ENCODE measurements around the gene SCT. TPM values are rescaled to one million over a fixed set of nuclear protein-coding genes. Genes with fewer than 3 reads are reported as not detected.

Gene SCT
- total RNA-seq, 1 donor from 2014 or later: not detected

DNA sequence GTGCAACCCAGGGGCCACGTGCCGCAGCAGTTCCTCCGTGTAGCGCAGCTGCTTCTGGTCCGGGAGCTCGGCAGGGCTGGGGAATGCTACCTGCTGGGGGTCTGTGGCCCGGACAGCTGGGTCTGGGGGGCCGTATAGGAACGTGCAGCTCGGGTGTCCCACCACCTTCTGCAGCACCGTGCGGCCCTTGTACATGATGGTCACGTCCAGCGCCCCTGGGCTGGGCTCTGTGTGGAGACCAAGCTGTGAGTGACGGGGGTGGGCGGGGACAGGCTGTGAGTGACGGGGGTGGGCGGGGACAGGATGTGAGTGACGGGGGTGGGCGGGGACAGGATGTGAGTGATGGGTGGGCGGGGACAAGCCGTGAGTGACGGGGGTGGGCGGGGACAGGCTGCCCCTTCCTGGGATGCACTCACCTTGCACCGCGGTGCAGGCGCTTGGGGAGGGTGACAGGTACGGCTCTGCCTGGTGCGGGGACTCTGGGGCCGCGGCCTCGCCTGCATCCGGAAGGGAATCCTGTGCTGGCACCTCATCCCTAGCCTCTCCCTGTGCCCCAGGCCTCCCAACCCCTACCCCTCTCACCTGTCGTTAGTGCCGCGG is 13.5 kb downstream of the SCT start:
- no peak for TF ChIP-seq CTCF (conservative IDR thresholded peaks at IDR 0.05; ENCODE audit: low read depth, low read length)
- no peak overlapping the region for H3K4me3 ChIP-seq (ENCODE audit: low read depth, low read length)

GRCh38 chr11:612961-613300 is 14.1 kb downstream of the SCT start:
- DNase-seq (ENCODE audit: low read depth): no peak
- no peak overlapping the region for H3K4me3 ChIP-seq (ENCODE audit: low read depth, low read length)
- TF ChIP-seq CTCF (conservative IDR thresholded peaks at IDR 0.05; ENCODE audit: low read depth, low read length): no peak

More for the DNA sequence above, 13.5 kb downstream of the SCT start:
- no peak for DNase-seq (ENCODE audit: low read depth)

- no peak overlapping the region for H3K4me3 ChIP-seq (ENCODE audit: low read depth, low read length)
- DNase-seq (ENCODE audit: low read depth): no peak
- TF ChIP-seq CTCF (conservative IDR thresholded peaks at IDR 0.05; ENCODE audit: low read depth, low read length): peak; percentile 39
Measured at GRCh38 chr11:612201-612960, 14.6 kb downstream of the SCT start.

DNA sequence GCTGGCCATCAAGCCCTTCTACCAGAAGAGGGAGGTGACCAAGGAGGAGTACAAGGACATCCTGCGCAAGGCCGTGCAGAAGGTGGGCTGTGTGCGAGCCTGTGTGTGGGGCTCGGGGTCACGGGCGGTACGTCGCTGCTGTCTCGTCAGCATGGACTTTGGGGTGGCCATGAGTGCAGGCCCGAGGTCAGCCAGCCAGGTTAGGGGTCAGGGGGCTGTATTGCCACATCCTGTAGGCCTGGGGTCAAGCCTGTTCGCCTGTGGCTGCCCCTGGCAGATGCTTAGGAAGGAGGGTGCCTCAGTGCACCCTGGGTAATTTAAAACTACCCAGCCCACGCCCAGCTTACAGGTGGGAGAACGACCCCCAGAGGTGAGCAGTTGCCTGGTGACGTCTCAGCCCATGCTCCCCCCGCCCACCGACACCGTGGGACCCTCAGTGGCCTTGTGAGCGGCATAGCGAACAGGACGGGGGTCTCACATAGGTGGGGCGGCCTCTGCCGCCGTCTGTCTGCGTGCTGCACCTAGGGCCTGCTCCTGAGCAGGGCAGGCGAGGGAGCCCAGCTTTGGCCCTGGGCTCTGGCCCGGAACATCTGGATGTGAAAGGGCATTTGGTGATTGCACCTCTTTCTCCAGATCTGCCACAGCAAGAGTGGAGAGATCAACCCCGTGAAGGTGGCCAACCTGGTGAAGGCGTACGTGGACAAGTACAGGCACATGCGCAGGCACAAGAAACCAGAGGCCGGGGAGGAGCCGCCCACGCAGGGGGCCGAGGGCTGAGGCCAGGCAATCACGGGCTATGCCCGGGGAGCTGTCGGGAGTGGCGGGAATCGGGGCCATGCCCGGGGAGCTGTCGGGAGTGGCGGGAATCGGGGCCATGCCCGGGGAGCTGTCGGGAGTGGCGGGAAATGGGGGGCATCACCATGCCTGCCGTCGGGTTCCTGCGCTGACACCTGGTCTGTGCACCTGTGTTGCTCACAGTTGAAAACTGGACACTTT is 15.7 kb downstream of the SCT start:
- DNase-seq (ENCODE audit: low read depth): no peak
- H3K4me3 ChIP-seq (ENCODE audit: low read depth, low read length): no peak overlapping the region
- no peak for TF ChIP-seq CTCF (conservative IDR thresholded peaks at IDR 0.05; ENCODE audit: low read depth, low read length)

DNA sequence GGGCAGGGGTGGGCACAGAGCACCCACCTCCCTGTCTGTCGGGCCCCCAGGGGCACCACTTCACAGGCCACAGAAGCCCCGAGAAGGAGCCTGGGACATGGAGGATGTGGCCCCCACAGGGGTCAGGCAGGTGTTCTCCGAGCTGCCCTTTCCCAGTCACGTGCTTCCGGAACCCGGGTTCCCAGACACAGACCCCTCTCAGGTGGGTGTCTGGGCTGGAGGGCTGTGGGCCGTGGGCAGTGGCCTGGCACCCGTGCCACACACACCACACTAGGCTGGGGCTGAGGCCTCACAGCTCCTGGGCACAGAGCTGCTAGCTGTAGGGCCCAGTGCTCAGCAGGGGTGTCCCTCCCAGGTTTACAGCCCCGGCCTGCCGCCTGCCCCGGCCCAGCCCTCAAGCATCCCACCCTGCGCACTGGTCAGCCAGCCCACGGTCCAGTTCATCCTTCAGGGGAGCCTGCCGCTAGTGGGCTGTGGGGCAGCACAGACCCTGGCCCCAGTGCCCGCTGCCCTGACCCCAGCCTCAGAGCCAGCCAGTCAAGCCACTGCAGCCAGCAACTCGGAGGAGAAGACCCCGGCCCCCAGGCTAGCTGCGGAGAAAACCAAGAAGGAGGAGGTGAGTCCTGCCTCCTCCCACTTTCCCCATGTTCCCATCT is 16.7 kb downstream of the SCT start:
- TF ChIP-seq CTCF (conservative IDR thresholded peaks at IDR 0.05; ENCODE audit: low read depth, low read length): no peak
- no peak for DNase-seq (ENCODE audit: low read depth)

GRCh38 chr11:609341-609811 is 17.6 kb downstream of the SCT start:
- TF ChIP-seq CTCF (conservative IDR thresholded peaks at IDR 0.05; ENCODE audit: low read depth, low read length): no peak
- no peak for DNase-seq (ENCODE audit: low read depth)
- H3K4me3 ChIP-seq (ENCODE audit: low read depth, low read length): no peak overlapping the region

More for the DNA sequence above, 16.7 kb downstream of the SCT start:
- no peak overlapping the region for H3K4me3 ChIP-seq (ENCODE audit: low read depth, low read length)

Measured in epithelial cell of proximal tubule (primary cell).